K562 (cell line): Measurements from ENCODE around the gene PYGM.

Experiments
- POLR3A ChIP-seq: IDR thresholded peaks from 2 replicates; pipeline ENCODE4 v1.6.1; 2011; ENCODE audit warnings: borderline replicate concordance, mild to moderate bottlenecking, moderate library complexity; ENCODE audit not compliant: insufficient read length, insufficient read depth; ENCODE audit errors: extremely low read depth
- SNRNP70 ChIP-seq: fragments of 200-400 bp; formaldehyde crosslinking; optimal IDR thresholded peaks from 2 replicates; pipeline ENCODE3; 2017; ENCODE audit warnings: low read depth, low read length
- YY1 ChIP-seq, 3 experiments: IDR thresholded peaks; 2 replicates each; pipeline ENCODE4 v1.6.1; 2011; ENCODE audit warnings: low read length in 2 of 3, mild to moderate bottlenecking in 2 of 3, moderate library complexity in 2 of 3, borderline replicate concordance in 1 of 3, control low read depth in 1 of 3, low read depth in 1 of 3; ENCODE audit not compliant: insufficient read depth in 3 of 3, insufficient replicate concordance in 2 of 3, control insufficient read depth in 1 of 3, insufficient read length in 1 of 3; ENCODE audit errors: extremely low read depth in 1 of 3
- TF ChIP-seq, protein P1 (sequence below), 2 experiments: fragments of 450-650 bp in 1 of 2; IDR thresholded peaks; 2 replicates each; pipeline ENCODE4 v1.6.1; 2011 to 2017; ENCODE audit warnings: low read depth in 2 of 2, antibody characterized with exemption in 1 of 2, borderline replicate concordance in 1 of 2, low read length in 1 of 2, mild to moderate bottlenecking in 1 of 2, mixed read lengths in 1 of 2; ENCODE audit not compliant: control insufficient read depth in 1 of 2
- TF ChIP-seq, protein P2 (sequence below), 2 experiments: fragments of 250-450 bp in 1 of 2; fragments of 450-650 bp in 1 of 2; sonication (Bioruptor Pico) in 1 of 2; IDR thresholded peaks; 2 replicates each; pipeline versions ENCODE4 v1.6.1 to v1.8.0; 2016 to 2021; ENCODE audit warnings: mild to moderate bottlenecking in 2 of 2, moderate library complexity in 2 of 2, missing compliant biosample characterization in 1 of 2, missing genetic modification characterization in 1 of 2

- TF ChIP-seq YY1 (IDR thresholded peaks at IDR 0.05; ENCODE audit: borderline replicate concordance in 1 of 3, control insufficient read depth in 1 of 3, extremely low read depth in 1 of 3, insufficient read depth in 3 of 3, insufficient read length in 1 of 3, insufficient replicate concordance in 2 of 3, low read depth in 1 of 3, low read length in 2 of 3) (no peak), SNRNP70 (no peak), POLR3A (no peak)
- TF ChIP-seq, protein P1, sequence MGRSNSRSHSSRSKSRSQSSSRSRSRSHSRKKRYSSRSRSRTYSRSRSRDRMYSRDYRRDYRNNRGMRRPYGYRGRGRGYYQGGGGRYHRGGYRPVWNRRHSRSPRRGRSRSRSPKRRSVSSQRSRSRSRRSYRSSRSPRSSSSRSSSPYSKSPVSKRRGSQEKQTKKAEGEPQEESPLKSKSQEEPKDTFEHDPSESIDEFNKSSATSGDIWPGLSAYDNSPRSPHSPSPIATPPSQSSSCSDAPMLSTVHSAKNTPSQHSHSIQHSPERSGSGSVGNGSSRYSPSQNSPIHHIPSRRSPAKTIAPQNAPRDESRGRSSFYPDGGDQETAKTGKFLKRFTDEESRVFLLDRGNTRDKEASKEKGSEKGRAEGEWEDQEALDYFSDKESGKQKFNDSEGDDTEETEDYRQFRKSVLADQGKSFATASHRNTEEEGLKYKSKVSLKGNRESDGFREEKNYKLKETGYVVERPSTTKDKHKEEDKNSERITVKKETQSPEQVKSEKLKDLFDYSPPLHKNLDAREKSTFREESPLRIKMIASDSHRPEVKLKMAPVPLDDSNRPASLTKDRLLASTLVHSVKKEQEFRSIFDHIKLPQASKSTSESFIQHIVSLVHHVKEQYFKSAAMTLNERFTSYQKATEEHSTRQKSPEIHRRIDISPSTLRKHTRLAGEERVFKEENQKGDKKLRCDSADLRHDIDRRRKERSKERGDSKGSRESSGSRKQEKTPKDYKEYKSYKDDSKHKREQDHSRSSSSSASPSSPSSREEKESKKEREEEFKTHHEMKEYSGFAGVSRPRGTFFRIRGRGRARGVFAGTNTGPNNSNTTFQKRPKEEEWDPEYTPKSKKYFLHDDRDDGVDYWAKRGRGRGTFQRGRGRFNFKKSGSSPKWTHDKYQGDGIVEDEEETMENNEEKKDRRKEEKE (IDR thresholded peaks at IDR 0.05; ENCODE audit: borderline replicate concordance in 1 of 2, control insufficient read depth in 1 of 2, low read depth in 2 of 2, low read length in 1 of 2) = no peak
- TF ChIP-seq, protein P2, sequence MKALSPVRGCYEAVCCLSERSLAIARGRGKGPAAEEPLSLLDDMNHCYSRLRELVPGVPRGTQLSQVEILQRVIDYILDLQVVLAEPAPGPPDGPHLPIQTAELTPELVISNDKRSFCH (CRISPR knock-in tag; IDR thresholded peaks at IDR 0.05) = no peak
- TF ChIP-seq, protein P2 (tag; IDR thresholded peaks at IDR 0.05) = no peak
Observed at GRCh38 chr11:64799623-64800302, 40.0 kb upstream of the PYGM start.
